GM19025 (cell line): Measurements from ENCODE around the gene SLIT1.

Experiments used
- ATAC-seq: cut with Tn5 transposase; IDR thresholded peaks from one replicate; pipeline ENCODE4 v1.9.1; 2021; ENCODE audit warnings: mild to moderate bottlenecking, low read depth, moderate library complexity; ENCODE audit not compliant: unreplicated experiment

Gene SLIT1

DNA sequence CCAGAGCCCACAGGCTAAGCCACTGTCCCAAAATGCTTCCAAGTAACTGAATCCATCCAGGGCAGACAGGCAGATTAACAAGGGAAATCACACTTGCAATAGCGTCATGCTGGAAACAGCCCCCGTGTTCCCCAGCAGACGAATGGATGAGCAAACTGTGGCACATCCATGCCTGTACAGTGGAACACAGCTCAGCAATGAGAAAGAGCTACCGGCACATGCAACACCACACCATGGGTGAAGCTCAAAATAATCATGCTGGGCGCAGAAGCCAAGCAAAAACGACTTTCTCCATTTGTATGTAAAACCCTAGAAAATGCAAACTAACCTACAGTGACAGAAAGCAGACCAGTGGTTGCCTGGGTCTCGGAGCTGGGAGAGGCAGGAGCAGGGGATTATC lies 153.1 kb downstream of the SLIT1 start:
- no peak for ATAC-seq

DNA sequence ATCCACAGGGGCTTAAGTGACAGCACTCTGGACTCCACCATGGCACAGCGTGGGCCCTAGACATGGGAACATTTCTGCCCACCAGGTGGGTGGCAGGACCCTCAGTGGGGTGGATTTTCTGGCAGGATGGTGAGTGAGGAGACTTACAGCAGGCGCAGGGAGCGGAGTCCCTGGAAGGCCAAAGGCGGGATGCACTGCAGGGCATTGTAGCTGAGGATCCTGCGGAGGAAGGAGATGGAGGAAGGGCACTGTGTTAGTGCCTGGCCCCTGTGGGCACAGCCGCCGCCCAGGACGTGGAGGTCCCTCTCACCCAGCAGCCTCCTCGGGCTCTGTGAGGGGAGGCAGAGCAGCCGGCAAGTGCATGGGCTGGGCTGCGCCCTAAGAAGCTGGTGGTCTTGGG lies 154.3 kb downstream of the SLIT1 start:
- ATAC-seq: no peak

DNA sequence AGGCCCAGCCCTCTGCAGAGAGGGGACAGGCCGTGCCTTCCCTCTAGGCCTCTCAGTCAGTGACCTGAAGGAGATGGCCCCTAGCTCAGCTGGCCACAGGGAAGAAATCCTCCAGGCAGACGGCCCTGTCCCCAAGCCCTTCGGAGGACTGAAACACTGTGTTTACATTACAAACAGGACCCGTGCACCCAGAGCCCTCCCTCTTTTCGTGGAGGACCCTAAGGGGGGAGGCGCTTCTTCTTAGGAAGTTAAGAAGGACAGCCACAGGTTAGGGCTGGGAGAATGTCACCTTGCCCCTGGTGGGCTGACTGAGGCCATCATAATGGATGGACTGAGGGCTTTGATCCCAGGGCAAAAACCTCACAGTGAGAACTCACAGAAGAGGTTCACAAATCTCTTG lies 154.9 kb downstream of the SLIT1 start:
- ATAC-seq: no peak

DNA sequence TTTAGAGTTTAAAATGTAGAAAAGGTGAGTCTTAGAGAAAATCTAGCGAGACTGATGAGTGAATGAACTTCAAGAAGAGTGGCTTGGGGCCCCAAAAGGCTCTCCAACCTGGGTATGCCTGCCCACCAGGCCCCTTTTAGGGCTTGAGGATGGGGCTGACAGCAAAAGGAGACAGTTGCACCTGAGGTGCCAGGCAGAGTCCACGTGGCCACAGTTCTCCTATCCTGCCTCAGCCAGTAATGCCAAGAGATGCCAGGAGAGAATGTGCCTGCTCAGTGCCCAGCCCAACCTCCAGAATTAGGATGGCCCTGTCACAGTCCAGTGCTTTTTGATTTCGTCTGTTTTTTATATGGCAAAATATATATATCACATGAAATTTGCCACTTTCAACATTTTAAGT lies 156.5 kb downstream of the SLIT1 start:
- no peak for ATAC-seq

DNA sequence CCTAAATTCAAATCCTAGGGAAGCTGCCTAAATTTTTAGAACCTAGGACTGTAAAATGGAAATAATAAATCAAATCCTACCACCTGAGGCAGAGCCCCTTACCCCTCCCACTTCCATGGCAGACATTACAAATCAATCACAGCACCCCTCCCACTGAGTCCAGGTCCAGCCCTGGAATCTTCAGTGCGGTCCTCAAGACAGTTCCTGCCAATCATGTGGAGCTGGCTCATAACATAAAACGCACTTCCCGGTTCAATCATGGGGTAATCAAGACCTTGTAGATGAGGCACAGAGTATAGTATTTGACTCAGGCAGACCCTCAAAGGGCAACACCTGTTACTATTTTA lies 157.0 kb downstream of the SLIT1 start:
- no peak for ATAC-seq

DNA sequence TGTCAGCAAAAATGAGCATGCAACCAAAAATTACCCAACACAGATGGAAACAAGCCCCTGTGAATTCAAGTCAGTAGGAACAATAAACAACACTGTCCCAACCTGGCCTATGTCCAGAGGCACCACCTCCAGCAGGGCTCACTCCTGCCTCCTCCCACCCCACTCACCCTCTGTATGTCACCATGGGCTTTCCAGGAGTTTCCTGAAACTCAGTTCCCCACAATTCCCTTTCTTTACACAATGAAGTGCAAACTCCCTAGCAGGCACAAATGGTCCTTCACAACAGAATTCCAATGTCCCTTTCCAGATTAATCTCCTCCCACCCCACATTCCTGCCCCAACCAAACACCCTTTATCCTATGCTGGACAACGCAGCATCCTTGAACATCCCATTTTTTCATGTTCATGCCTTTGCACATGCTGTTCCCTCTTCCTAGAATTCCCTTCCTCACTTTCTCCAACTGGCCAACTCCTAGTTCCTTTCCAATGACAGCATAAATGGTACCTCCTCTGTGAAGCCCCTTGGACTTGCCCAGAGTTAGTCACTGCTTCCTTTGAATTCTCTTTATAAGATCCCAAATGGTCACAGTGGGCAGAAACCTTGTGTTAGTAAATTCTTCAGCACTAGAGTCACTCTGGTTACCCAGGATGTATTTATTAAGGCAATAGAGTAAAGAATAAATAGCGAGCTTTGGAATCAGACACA lies 157.5 kb downstream of the SLIT1 start:
- no peak for ATAC-seq

DNA sequence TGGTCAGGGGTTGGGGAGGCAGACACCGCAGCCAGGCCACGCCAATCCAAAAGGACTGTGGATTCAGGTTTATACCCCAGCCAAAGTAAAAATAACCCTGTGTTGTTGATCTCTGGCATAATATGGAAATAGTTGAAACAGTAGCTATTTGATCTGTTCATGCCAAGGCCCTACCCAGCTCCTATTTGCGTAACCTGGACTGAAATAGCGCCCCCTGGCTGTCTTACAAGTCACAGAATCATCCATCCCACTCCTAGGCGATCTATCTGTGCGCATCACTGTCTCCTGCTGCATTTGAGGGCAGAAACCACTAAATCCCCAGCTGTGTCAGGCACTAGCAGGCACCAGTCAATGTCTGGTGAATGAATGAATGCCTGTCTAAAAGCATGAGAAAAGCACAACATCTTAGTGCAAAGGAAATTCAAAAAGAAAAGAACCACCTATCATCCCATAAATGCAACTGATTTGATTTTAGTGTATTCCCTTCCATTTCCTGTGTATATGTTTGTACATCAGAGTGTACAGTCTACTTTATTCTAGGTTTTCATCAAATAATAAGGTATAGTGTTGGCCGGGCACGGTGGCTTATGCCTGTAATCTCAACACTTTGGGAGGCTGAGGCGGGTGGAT lies 160.0 kb downstream of the SLIT1 start:
- ATAC-seq: no peak

DNA sequence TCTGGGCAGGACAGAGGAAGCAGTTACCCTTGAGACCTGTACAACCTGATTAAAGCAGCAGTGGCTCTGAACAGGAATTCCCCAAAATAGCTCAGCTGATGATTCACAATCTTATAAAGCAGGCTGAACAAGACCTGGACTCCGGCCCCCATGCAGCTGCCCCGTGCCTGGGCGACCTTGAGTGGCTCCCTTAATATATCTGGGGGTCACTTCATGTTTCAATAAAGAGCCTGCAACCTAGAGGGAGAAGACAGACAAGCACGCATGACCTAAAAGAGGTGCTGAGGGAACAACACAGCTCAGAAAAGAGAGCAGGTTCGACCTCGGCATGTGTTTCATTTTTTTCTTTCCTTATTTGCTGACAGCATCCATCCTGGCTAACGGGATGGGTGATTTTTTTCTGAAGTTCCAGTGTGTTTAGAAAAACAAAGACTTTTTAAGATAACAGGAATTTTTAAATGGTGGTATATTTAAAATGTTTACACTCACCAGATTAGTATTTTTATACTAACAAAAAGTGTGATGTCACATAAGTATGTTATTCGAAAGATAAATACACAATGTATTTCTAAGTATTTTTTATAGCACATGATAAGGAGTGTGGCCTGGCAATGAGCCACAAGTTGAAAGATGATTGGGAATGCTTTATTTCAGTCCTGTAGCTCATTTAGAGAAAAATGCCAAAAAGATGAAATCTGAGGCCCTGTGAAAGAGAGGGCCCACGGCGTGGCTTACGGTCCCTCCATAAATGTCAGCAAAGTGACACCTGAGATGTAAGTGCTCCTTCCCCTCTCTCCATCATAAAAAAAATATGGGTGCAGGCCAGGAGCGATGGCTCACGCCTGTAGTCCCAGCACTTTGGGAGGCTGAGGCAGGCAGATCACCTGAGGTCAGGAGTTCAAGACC lies 161.3 kb downstream of the SLIT1 start:
- ATAC-seq: no peak

DNA sequence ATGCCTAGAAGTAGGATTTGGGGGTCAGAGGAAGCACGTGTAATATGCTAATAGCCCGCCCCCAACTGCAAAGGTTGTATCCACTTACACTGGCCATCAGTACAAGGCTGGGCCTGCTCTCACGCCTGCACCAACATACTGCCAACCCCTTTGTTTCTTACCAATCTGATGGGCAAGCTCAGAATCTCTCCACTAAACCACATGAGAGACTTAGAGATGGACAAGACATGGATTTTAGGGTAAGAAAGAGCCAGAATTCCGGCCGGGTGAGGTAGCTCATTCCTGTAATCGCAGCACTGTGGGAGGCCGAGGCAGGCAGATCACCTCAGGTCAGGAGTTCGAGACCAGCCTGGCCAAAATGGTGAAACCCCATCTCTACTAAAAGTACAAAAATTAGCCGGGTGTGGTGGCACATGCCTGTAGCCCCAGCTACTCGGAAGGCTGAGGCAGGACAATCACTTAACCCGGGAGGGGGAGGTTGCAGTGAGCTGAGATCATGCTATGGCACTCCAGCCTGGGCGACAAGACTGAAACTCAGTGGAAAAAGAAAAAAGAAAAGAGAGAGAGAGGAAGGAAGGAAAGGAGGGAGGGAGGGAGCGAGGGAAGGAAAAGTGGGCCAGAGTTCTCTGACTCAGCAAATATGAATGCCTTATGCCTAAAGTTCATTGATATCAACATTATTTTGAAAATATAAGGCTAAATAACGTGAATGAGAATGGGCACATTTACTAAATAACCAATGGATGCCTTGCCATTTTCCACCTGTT lies 162.2 kb downstream of the SLIT1 start:
- no peak for ATAC-seq

DNA sequence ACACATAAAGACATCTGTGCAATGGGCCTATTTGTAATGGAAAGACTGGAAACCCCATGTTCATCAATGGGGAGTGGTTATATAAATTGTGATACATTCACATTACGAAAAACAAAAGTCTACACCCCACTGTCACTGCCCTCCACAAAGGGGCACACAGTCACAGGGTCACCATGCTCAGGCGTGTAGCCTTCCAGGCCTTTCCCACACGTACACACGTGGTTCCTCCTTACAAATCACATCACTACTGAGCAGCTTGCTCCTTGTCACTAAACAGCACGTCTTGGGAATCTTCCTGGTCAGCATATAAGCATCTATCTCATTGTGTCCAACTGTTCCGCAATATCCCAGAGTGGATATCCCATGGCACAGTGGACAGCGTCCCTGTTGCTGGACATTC lies 163.1 kb downstream of the SLIT1 start:
- no peak for ATAC-seq

DNA sequence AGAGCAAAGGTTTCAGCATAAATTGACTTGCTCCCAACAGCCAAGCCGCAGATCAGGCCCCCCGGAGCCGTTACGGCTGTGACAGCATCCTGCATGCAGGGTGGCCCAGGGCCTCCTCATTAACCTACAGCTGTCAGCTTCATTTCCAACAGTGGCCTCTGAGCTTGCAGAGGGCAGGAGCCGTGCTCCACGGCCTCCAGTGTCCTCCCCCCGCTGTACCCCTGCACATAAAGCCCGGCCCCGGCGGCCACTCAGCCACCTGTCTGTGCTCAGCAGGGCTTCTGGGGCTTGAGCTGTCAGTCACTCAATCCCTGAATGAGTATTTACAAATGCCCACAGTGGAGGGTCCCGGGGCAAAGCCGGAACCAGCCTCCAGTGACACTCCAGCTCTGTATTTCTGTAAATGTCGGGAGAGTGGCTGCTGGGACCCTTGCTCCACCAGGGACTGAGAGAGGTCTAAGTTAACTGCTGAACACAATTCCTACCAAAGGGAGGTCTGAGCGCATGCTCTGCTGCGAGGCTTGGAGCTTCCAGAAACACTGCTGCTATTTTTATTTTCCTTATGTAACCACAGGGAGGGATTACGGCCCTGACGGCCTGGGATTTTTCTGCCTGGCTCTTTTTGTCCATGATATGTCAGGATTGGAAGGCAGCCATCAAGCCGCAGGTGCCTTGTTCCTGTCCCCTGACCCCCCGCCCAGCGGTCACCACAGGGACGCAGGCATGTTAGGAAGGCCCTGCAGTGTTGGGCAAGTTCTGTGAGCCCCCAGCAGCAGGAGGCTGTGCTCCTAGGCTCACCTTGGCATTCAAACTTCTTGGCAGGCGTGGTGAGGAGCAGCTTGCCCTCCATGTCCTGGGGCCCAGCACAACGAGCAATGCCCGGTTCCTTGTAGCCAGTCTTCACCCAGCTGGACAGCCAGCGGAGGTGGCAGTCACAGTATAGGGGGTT lies 165.0 kb downstream of the SLIT1 start:
- ATAC-seq: no peak

DNA sequence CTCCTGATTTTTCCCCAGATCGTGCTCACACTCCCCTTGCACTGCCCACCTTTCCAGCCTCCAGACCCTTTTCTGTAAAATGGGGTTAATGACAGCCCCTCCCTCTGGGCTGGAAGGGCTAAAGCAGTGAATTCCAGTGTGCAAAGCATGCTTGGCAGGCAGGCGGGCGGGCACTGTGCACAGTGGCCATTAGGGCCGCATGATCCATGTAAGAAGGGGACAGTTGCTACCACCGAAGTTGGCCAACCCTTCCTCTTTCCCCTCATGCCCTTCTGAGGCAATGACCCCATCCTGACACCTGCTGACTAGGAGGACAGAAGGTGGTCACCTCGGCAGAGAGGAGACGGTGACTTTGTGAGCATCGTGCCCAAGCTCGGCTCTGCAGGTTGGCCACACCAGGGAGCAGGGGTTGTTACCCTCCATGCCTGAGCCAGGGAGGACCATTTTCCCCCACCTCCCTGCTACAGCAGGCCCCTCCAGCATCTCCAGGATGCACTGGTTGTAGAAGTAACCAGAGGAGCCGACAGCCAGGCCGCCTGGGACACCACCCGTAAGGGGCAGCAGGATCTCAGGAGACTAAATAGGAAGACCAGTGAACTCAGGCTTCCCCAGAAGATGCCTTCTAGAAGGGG lies 166.4 kb downstream of the SLIT1 start:
- ATAC-seq: no peak

DNA sequence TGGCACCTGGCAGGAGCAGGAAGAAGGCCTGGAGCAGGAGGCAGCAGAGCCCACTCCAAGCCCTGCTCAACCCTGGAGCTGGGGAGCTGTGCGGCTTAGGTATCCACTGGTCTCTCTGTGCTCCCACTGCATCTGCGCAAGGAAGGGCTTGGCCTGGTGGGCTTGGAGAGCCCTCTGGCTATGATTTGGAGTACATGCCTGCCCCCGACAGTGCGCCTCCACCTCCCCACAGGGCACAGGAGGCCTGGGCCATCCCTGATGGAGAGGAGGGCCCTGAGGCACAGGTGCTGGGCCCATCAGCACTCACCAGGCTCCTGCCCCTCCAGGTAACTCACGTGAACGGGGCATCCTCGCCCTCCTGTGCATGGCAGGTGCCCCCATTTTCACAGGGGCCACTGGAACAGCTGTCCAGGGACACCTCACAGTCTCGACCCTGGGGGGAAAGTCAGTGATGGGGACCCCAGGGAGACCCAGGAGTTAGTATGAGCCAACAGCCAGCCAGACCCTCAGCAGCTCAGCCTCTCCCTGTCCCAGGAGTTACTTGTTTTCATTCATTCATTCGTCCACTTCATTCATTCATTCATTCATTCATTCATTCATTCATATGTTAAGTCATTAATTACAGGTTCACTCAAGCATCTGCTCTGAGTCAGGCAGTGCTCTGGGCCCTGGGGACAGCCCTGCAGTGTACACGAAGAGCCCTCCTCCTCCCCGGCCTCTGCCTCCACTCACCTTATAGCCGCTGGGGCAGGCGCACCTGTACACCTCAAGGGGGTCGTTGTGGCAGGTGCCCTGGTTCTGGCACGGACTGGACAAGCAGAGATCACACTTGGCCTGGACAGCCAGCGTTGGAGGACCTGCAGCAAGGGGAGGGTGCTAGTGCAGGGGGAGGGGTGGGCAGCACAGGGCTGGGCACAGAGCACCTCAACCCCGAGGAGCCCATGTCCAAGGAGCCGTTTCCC lies 167.2 kb downstream of the SLIT1 start:
- ATAC-seq: no peak

DNA sequence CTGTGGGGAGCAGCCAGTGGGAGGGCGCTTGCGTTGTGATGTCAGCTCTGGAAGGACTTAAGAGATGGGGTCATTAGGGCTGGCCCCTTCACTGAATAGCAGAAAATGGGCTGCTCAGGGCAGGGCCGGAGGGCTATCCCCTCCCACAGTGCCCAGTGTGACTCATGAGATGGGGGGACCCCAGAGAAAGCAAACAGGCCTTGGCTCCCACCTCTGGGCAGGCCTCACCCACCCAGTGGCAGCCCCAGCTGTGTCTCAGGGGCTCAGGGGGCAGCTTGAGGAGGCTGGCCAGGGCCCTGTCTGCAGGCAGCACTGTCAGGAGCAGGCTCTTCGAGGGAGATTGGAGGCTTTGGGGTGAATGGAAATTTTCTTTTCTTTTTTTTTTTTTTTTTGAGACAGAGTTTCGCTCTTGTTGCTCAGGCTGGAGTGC lies 168.3 kb downstream of the SLIT1 start:
- no peak for ATAC-seq

DNA sequence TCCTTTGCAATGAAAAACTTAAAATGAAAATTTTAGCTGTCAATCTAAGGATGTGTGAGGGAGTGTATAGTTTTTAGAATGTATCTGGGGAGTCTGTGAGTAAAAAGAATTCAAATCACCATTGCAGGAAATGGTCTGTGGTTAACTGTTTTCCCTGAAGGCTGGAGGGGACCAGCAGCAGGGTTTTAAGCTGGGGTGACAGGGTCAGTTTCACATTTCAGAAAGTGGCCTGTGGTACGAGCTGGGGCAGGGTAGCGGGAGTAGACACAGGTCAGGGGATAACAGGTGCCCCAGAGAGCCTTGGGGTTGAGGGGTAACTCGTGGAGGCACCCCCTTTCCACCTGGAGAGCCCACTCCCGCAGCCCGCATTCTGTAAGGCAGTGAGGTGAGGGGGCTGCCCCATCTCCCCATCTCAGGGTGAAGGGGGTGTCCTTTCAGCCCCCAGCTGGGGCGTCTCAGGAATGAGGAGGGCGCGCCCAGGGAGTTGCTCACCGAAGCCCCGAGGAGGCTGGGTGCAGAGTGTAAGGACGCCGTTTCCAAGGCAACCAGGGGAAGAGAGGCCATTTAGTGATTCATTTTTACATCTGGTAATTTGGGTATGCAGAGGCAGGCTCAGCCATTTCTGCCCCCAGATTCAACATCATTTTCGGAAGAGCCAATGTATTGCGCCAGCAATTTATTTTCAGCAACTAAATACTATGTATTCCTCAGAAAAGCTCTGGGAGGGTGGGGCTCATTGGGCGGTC lies 168.9 kb downstream of the SLIT1 start:
- peak; percentile 61 for ATAC-seq

DNA sequence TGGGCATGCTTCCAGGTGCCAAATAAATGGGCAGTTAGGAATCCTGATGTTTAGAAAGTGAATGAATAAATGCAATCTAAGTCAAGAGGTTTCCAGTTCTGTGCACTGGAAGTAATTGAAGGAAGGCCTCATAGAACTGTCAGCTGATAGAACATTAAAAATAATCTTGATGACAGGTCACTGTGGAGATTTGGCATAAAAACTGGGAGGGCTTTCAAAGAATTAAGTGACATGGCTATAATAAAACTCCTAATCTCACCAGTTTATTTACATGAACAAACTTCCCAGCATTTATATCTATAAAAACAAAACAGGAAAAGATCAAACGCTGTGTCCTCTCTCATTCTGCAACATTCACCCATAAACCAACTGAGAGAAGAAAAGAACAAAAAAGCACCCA lies 170.5 kb downstream of the SLIT1 start:
- ATAC-seq: no peak

DNA sequence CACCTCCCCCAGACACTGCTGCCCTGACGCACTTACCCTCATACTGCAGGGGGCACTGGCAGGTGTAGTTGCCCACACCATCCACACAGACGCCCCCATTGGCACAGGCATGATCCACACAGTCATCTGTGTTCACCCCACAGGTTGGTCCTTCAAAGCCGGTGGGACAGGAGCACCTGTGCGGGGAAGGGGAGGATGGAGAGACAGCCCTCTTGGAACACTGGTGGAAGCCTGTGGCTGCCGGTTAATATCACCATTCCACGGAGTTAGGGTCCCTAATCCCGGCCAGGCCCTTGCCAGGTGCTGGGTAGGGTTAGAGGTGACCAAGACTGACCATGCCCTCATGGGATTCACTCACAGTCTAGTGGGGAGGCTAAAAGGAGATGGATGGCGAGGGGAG lies 171.8 kb downstream of the SLIT1 start:
- ATAC-seq: no peak
